SJSA1 (cell line): ENCODE data around the gene MMP15. TPM values are rescaled to one million over a fixed set of nuclear protein-coding genes. Genes with fewer than 3 reads are reported as not detected.

ENCODE experiments used
- DNase-seq, 2 experiments: peaks; one replicate each; pipeline ENCODE4 v3.0.0-alpha.2; 2015 to 2020; ENCODE audit warnings: low spot score in 2 of 2, low read depth in 1 of 2
- H3K27ac ChIP-seq: fragments of 250-450 bp; sonication (Bioruptor Pico); 2 replicates; pipeline ENCODE4 v1.5.1; 2020; ENCODE audit warnings: mild to moderate bottlenecking, moderate library complexity
- H3K27me3 ChIP-seq: fragments of 250-450 bp; sonication (Bioruptor Pico); replicated peaks from 2 replicates; pipeline ENCODE4 v1.5.1; 2020; ENCODE audit warnings: mild to moderate bottlenecking, moderate library complexity
- H3K36me3 ChIP-seq: fragments of 250-450 bp; sonication (Bioruptor Pico); 2 replicates; pipeline ENCODE4 v1.5.1; 2020; ENCODE audit warnings: mild to moderate bottlenecking
- H3K4me1 ChIP-seq: fragments of 250-450 bp; sonication (Bioruptor Pico); replicated peaks from 2 replicates; pipeline ENCODE4 v1.6.1; 2021; ENCODE audit warnings: mild to moderate bottlenecking
- H3K4me3 ChIP-seq: fragments of 250-450 bp; sonication (Bioruptor Pico); 2 replicates; pipeline ENCODE4 v1.5.1; 2020; ENCODE audit warnings: mild to moderate bottlenecking
- H3K9me3 ChIP-seq: fragments of 250-450 bp; sonication (Bioruptor Pico); replicated peaks from 2 replicates; pipeline ENCODE4 v1.5.1; 2020; ENCODE audit warnings: mild to moderate bottlenecking
- total RNA-seq: library from RNA; depleted of rRNA; stranded (reverse); fragments of >200 nt; shearing (Covaris generic); gene quantifications from 2 replicates; pipeline ENCODE4 v1.2.3, GENCODE V29; 2014

The MMP15 gene
- total RNA-seq, 1 experiment from 2014 or later, result 1.9 TPM

DNA sequence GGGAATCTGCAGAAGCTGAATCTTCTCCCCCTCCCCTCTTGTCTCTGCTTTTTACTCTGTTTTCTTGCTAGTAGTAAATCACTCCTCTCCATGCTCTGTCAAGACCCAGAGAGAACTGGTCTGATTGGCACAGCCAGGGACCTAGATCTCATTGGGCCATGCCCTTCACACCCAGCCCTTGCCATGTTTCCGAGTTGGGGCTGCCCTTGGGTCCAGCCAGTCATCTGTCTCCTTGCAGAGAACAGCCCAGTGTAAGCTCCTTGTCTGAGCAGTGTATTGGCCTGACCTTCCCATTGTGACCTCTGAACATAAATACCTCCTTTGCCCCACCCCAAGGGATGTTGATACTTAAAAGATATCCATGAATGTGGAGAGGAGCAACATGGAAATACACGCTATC lies 3.9 kb downstream of the MMP15 start:
- Histone ChIP-seq H3K27me3 (peaks cover 26% of the 10 kb centered on the region), H3K27ac (no peak overlapping the region), H3K36me3 (no peaks in the 10 kb centered on the region), H3K4me3 (no peak overlapping the region), H3K4me1 (peaks cover 25% of the 10 kb centered on the region), H3K9me3 (no peaks in the 10 kb centered on the region)
- no peak for DNase-seq

DNA sequence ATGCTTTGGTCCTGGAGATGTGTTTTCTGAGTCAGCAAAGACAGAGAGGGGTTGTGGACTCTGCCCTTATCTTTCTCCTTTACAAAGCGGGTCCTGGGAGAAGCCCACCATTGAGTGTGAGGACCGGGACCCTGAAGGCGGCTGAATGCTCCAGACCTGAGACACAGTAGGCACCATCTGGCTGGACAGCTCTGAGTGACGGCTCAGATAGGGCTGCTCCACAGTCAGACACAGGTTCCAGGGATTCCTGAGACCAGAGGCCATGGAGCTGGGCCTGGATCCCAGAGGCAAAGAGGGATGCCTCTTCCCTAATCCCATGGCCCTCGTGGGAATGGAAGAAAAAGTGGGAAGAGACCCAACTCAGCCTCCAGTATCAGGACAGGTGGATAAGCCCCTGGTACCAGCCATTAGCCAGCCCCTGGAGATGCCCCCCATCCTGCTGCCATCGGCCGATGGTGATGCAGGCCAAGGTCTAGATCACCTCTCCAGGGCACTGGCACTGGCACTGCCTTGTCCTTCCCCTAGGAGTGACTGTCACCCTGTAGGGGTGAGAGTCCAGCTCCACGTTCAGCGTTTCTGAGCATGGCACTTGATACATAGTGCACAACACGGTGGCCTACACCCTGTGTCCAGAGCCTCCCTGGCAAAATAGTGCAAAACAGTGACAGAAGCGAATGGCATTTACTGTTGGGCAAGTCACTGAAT lies 4.7 kb downstream of the MMP15 start:
- no peak for DNase-seq
- Histone ChIP-seq H3K4me1 (peaks cover 21% of the 10 kb centered on the region), H3K27ac (no peak overlapping the region), H3K4me3 (no peak overlapping the region), H3K36me3 (no peaks in the 10 kb centered on the region), H3K9me3 (no peaks in the 10 kb centered on the region), H3K27me3 (peaks cover 21% of the 10 kb centered on the region)

- Histone ChIP-seq H3K4me1 (peaks cover 12% of the 10 kb centered on the region), H3K4me3 (no peak overlapping the region), H3K27me3 (peaks cover 19% of the 10 kb centered on the region), H3K27ac (no peak overlapping the region), H3K9me3 (no peaks in the 10 kb centered on the region), H3K36me3 (no peaks in the 10 kb centered on the region)
- no peak for DNase-seq
Observed at GRCh38 chr16:58031016-58031800, 5.7 kb downstream of the MMP15 start.

GRCh38 chr16:58032710-58033293 lies 7.2 kb downstream of the MMP15 start:
- peaks cover 5% of the 10 kb centered on the region; the same call in 1 of the 2 replicates for H3K27me3 ChIP-seq
- no peaks in the 10 kb centered on the region for H3K9me3 ChIP-seq
- DNase-seq, result no peak
- no peak overlapping the region for H3K27ac ChIP-seq
- no peak overlapping the region for H3K4me3 ChIP-seq
- H3K36me3 ChIP-seq, result no peaks in the 10 kb centered on the region
- H3K4me1 ChIP-seq, result no peaks in the 10 kb centered on the region

GRCh38 chr16:58034128-58034685 lies 8.7 kb downstream of the MMP15 start:
- H3K9me3 ChIP-seq, result no peaks in the 10 kb centered on the region
- no peaks in the 10 kb centered on the region for H3K4me1 ChIP-seq
- no peak overlapping the region for H3K27ac ChIP-seq
- no peak overlapping the region for H3K4me3 ChIP-seq
- no peak for DNase-seq
- no peaks in the 10 kb centered on the region for H3K36me3 ChIP-seq
- no peaks in the 10 kb centered on the region for H3K27me3 ChIP-seq

GRCh38 chr16:58034774-58035173 lies 9.2 kb downstream of the MMP15 start:
- Histone ChIP-seq H3K36me3 (no peaks in the 10 kb centered on the region), H3K4me1 (no peaks in the 10 kb centered on the region), H3K27ac (no peak overlapping the region), H3K4me3 (no peak overlapping the region), H3K9me3 (no peaks in the 10 kb centered on the region), H3K27me3 (no peaks in the 10 kb centered on the region)
- no peak for DNase-seq

DNA sequence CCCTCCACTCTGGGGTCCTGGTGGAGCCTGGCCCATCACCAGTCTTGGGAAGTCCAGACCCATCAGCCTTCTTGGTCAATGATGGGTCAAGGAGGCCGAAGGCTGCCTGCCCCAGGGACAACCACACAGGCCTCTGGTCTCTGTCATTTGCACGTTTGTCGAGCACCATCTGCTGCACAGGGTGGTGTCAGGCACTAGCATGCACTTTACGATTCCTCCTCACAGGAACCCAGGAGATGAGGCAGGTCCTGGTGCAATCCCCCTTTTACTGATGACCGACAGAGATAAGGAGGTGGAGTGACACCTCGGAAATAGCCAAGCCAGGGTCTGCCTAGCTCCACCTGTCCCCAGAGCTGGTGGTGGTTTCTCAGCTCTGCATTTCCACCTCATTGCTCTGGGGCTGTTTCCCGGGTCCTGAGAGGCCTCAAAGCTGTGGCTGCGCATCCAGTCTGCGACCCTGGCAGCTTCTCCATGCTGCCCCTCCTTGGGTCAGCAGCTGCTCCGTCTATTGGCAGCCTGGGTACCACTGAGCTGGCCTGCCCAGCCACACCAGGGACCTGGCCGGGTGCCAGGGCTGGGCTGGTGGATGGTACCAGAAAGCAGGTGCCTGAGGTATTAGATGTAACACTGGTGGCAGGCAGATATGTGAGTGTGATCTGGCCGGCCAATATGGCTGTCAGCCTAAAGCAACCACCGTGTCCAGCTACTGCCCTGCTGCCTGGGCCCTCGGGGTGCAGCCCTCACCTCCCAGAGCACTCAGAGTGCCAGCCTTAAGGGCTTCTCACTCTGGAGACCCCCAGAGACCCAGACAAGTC lies 10.0 kb downstream of the MMP15 start:
- Histone ChIP-seq H3K27ac (no peak overlapping the region), H3K36me3 (no peaks in the 10 kb centered on the region), H3K4me3 (no peak overlapping the region), H3K9me3 (no peaks in the 10 kb centered on the region), H3K4me1 (no peaks in the 10 kb centered on the region), H3K27me3 (no peaks in the 10 kb centered on the region)
- no peak for DNase-seq

GRCh38 chr16:58036943-58037342 lies 11.4 kb downstream of the MMP15 start:
- Histone ChIP-seq H3K9me3 (no peaks in the 10 kb centered on the region), H3K27me3 (no peaks in the 10 kb centered on the region), H3K4me1 (no peaks in the 10 kb centered on the region), H3K36me3 (no peaks in the 10 kb centered on the region), H3K27ac (no peak overlapping the region), H3K4me3 (no peak overlapping the region)
- no peak for DNase-seq

GRCh38 chr16:58037365-58038057 lies 12.0 kb downstream of the MMP15 start:
- no peak for DNase-seq
- H3K36me3 ChIP-seq, result no peaks in the 10 kb centered on the region
- no peaks in the 10 kb centered on the region for H3K27me3 ChIP-seq
- no peak overlapping the region for H3K4me3 ChIP-seq
- H3K9me3 ChIP-seq, result no peaks in the 10 kb centered on the region
- no peaks in the 10 kb centered on the region for H3K4me1 ChIP-seq
- no peak overlapping the region for H3K27ac ChIP-seq

DNA sequence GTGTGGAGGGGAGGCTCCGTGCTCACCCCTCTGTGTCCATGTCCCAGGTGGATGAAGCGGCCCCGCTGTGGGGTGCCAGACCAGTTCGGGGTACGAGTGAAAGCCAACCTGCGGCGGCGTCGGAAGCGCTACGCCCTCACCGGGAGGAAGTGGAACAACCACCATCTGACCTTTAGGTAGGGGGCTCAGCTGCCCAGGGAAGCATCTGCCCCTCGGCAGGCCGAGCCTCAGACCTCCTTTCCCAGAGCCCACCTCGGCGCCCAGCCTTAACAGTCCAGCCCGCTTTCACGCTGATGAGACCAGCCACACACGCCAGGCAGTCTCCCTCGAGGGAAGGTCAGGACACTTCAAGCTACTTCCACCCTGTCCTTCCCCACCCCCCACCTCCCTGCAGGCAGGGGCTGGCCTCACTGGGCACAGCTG lies 12.7 kb downstream of the MMP15 start:
- H3K4me3 ChIP-seq, result no peak overlapping the region

GRCh38 chr16:58039829-58040495 lies 14.4 kb downstream of the MMP15 start:
- Histone ChIP-seq H3K36me3 (no peaks in the 10 kb centered on the region), H3K4me3 (no peak overlapping the region), H3K4me1 (no peaks in the 10 kb centered on the region), H3K27me3 (no peaks in the 10 kb centered on the region), H3K9me3 (no peaks in the 10 kb centered on the region), H3K27ac (no peak overlapping the region)
- no peak for DNase-seq

More for the DNA sequence above, 12.7 kb downstream of the MMP15 start:
- Histone ChIP-seq H3K4me1 (no peaks in the 10 kb centered on the region), H3K36me3 (no peaks in the 10 kb centered on the region), H3K27me3 (no peaks in the 10 kb centered on the region), H3K27ac (no peak overlapping the region), H3K9me3 (no peaks in the 10 kb centered on the region)
- DNase-seq, result no peak

- no peak for DNase-seq
- Histone ChIP-seq H3K36me3 (no peaks in the 10 kb centered on the region), H3K27me3 (no peaks in the 10 kb centered on the region), H3K4me1 (no peaks in the 10 kb centered on the region), H3K4me3 (no peak overlapping the region), H3K27ac (no peak overlapping the region), H3K9me3 (no peaks in the 10 kb centered on the region)
Observed at GRCh38 chr16:58040496-58040846, 14.9 kb downstream of the MMP15 start.
